Fibroblast of skin of left biceps (primary cell): Measurements from ENCODE around the gene NPAS2.

Experiments used
- DNase-seq, 2 experiments: peaks; one replicate each; pipeline ENCODE4 v3.0.0-alpha.2; 2013; ENCODE audit warnings: low read depth in 2 of 2

NPAS2 gene

GRCh38 chr2:100965596-100965995 is 145.7 kb downstream of the NPAS2 start:
- no peak for DNase-seq

DNA sequence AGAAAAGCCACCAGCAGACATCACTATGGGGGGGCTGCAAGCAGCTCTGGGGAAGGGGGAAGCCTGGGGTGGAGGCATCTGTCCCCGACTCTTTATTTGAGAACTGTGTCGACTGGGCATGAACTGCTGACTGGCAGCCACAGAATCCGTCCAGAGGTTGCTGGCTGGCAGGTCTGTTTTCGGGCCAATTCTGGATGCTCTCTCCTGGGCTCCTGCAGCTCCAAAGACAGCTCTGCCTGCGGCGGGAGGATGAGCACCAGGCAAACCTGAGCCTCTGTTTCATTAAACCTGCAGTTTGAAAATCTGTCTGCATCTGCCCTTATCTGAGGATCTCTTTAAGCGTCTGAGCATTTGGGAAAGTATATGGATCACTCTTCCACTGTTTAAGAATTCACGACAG is 147.8 kb downstream of the NPAS2 start:
- no peak for DNase-seq

GRCh38 chr2:100968146-100969145 is 148.5 kb downstream of the NPAS2 start:
- no peak for DNase-seq

GRCh38 chr2:100969998-100970397 is 150.1 kb downstream of the NPAS2 start:
- DNase-seq = no peak

DNA sequence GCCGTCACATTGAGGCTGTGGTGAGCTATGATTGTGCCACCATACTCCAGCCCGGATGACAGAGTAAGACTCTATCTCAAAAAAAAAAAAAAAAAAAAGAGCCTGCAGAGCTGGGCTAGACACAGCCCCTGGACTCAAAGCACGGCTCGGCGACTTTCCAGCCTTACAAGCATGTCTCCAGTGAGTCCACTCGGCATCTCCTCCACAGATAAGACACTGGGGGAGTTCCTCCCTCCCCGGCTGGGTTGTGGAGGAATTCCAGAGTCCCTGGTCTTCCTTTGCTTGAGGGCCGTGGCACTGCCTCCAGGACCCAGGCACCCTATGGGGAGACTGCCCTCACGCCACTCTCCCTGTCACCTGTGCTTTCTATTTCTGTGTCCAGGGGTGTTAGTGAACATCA is 151.3 kb downstream of the NPAS2 start:
- no peak for DNase-seq

- no peak for DNase-seq
Observed at GRCh38 chr2:100972452-100972851, 152.5 kb downstream of the NPAS2 start.

DNA sequence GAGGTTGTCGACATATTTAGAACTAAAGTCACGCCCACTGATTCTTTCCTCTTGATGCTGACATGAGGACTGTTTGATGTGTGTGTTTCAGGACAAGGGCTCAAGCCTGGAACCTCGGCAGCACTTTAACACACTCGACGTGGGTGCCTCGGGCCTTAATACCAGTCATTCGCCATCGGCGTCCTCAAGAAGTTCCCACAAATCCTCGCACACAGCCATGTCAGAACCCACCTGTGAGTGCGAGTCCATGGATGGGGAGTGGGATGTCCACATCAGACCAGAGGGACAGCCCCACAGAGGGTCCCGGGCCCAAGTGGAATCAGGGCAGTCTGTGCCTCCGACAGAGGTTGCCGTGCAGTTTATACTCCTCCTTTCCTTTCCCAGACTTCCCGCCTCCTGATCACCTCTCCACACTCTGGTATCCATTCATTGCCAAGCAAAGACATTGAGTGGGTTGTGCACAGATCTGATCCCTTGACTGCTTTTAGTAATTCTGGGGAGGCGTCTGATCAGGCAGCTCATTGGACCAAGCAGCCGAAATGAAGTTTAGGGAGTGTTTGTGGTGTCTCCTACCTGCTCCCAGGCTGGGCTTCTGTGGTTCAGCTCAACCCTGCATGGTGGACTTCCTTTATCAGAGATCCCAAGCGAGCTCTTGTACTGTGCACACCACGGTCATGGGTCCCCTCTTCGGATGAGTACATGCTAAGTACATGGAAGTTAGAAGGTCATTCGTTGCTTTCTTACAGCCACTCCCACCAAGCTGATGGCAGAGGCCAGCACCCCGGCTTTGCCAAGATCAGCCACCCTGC is 155.0 kb downstream of the NPAS2 start:
- DNase-seq = no peak

- DNase-seq = no peak
Observed at GRCh38 chr2:100975521-100975785, 155.5 kb downstream of the NPAS2 start.

DNA sequence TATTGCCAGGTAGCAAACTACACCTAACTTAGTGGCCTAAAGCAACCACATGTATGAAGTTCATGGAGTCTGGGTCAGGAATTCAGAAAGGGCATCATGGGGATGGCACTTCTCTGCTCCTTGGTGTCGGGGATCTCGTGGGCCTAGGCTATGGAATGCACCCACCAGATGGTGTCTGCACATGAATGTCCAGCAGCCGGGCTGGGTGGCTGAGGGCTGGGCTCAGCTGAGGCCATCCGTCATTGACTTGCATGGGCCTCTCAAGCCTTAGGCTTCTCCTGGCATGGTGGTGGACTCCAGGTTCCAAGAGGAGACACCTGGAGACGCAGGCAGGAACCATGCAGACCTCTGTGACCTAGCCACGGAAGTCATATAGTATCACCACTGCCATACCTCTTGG is 156.1 kb downstream of the NPAS2 start:
- DNase-seq = no peak

DNA sequence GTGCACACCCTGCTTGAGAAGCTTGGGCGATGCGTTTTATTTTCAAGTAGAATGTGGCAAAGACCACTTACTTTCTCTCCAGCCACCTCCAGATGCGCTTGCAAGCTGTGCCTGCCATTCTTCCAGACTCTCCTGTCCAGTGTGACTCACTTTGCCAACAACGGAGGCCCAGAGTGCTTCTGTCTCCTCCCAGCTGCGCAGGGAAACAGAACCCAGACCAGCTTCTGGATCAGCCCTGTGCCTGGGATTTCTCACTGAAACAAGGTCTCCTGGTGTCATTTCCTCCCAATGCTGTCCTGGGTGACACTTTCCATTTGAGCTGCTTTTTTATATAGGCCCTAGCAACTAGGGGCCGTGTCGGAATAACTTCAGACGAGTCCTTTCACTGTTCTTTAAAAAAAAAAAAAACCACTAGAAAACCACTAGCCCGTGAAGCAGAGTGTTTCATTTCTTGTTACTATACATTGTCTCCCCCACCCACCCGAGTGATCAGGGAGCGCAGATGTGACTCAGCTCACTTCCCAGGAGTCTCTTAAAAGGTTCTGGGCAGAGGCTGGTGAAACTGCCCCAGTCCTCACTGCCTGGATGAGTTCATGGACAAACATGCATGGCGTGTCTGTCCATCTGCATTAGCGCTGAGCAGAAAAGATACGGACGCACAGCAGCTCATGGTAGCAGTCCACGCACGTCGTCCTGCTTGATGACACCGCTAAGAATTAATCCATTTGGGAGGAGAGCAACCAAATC is 156.9 kb downstream of the NPAS2 start:
- DNase-seq = no peak

DNA sequence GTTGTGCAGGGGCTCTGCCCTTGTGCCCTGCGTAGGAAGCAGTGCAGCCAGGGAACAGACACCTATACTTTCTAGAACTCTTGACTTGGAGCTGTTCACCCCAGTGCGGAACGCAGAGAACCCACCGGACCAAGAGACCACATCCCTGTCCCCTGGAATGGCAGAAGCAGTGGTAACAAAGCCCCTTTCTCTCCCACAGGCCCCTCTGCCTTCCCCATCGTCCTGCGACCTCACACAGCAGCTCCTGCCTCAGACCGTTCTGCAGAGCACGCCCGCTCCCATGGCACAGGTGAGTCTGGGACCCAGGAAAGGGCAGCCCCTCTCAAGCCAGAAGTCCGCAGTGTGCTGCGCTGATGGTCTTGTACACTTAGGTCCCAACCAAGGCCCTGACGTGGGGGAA is 157.6 kb downstream of the NPAS2 start:
- no peak for DNase-seq

- no peak for DNase-seq
Observed at GRCh38 chr2:100978582-100979191, 158.7 kb downstream of the NPAS2 start.

DNA sequence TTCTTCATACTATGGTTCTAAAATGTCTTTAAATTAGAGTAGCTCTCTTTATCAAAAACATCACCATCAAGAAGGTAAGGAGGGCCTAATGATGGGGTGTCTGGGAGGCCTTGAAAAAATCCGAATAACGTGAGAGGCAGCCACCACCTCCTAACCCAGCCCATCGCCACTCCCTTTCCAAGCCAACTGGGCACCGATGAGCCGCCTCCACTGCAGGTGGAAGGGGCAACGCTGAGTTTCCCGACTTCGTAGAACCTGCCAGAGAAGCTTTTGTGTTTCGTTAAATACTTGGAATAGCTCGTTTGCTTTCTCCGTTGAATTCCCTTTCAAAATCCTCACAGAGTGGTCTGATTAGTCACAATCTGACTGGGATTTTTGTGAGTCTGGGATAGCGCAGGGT is 160.1 kb downstream of the NPAS2 start:
- DNase-seq = no peak

- no peak for DNase-seq
Observed at GRCh38 chr2:100981011-100981410, 161.1 kb downstream of the NPAS2 start.

- DNase-seq = no peak
Observed at GRCh38 chr2:100982431-100982861, 162.5 kb downstream of the NPAS2 start.

DNA sequence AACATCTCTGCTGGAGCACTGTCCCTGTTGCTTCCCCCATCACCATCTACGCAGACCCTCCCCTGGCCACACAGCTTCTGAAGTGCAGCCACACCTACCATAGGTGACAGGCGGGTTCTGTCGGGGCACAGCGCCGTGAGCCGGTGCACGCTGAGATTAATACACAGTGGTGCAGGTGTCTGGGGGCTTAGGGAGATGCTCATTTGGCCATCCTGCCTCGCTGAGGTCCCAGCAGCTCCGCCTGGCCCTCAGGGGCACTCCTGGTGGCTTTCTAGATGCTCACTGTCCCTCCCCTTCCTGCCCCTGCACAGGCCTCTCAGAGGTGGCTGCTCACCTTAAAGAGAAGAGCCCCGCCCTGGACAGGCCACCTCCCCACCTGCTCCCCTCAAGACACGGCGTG is 163.3 kb downstream of the NPAS2 start:
- no peak for DNase-seq

DNA sequence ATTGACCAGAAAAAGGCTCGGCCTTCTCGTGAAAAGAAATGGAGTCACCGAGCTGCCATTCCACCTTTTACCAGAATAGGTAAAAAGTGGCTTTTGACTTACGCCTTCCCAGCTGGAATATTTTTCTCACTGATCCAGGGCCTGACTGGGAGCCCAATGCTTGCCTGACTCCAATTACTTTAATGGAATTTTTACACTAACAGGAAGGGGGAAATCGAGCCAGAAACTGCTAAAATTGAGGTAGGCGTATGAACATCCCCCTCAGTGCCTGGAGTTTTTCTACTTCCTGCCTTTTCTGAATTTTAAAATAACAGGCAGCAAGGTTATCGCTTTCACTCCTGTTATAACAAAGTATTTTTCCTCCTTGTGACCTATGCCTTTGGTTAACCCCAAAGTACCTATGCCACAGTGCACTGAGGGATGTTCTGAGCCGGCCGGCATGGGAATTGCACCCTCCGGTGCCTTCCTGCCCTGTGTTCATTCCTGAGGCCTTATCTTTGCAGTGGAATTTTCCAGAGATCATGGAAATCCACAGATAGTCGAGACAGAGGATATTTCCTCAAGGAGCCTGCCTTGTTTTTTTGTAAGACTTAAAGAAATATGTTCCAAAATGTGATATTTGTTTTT is 163.9 kb downstream of the NPAS2 start:
- DNase-seq = no peak

DNA sequence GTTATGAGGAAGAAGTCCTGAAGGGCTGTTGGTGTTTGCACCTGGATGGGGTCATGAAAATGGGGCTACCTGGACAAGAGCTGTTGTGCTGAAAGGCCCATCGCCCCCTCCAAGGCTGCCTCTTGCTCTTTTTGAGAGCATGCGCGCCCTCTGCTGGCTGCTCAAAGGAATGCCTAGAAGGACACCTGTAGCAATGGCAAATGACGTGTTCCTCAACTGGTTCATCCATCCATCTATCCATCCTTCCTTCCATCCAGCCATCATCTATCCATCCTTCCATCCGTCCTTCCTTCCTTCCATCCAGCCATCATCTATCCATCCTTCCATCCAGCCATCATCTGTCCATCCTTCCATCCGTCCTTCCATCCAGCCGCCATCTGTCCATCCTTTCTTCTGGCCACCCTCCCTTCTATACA is 165.0 kb downstream of the NPAS2 start:
- DNase-seq = no peak

GRCh38 chr2:100986157-100986556 is 166.2 kb downstream of the NPAS2 start:
- no peak for DNase-seq

GRCh38 chr2:100987536-100987935 is 167.6 kb downstream of the NPAS2 start:
- no peak for DNase-seq

GRCh38 chr2:100987974-100988373 is 168.0 kb downstream of the NPAS2 start:
- DNase-seq = no peak
